Stimulated activated CD8-positive, alpha-beta memory T cell treated with anti-CD3 and anti-CD28 coated beads, Interleukin-7, amount 100 ng/mL, for 24 hours (primary cell): ENCODE data around the gene C20orf204.
"Not testable (repeated sequence)": the region's sequence is repeated elsewhere in the genome, so short reads cannot be mapped to it uniquely, and the experiment has no call there.

Experiments used
- DNase-seq: peaks from one replicate; pipeline ENCODE4 v3.0.0-alpha.2; 2020; ENCODE audit warnings: low read depth

C20orf204 gene

DNA sequence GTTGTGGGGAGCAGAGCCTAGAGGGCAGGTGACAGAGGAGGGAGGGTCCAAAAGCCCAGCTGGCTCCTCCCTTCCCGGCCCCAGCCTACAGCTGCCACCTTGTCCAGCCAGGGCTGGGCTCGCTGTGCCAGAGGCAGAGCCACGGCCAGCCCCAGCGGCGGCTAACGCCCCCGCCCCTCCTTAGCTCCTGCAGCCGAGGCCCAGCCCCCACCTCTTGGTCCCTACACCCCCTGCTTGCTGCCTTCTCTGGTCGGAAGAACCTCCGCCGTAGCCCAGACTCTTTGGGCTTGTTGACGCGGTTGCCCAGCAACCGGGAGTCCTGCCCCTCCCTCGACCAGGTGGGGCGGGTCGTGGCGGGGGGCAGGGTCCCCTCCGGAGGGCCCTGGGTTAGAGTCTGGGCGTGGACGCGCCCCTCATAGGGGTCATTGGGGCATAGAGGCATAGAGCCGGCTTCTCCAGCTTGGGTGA is 48.7 kb downstream of the C20orf204 start:
- no peak for DNase-seq

GRCh38 chr20:64086801-64087200 is 50.8 kb downstream of the C20orf204 start:
- DNase-seq = no peak

GRCh38 chr20:64087226-64087825 is 51.3 kb downstream of the C20orf204 start:
- not testable (repeated sequence) for DNase-seq

DNA sequence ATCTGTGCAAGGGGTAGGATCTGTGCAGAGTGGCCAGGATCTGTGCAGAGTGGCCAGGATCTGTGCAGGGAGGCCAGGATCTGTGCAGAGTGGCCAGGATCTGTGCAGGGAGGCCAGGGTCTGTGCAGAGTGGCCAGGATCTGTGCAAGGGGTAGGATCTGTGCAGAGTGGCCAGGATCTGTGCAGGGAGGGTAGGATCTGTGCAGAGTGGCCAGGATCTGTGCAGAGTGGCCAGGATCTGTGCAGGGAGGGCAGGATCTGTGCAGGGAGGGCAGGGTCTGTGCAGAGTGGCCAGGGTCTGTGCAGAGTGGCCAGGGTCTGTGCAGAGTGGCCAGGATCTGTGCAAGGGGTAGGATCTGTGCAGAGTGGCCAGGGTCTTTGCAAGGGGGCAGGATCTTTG is 52.6 kb downstream of the C20orf204 start:
- not testable (repeated sequence) for DNase-seq
